Panc1 (cell line): ENCODE results near the gene COL3A1. TPM values are rescaled to one million over a fixed set of nuclear protein-coding genes. Genes with fewer than 3 reads are reported as not detected.

Source experiments
- ATAC-seq: fragments of 200-7000 bp; cut with Tn5 transposase; 2 replicates; pipeline ENCODE4 v1.9.1; 2020; ENCODE audit warnings: mild to moderate bottlenecking, moderate library complexity
- BruUV-seq: library from RNA; stranded (reverse); fragments of 400-500 nt; replicated peaks from 2 replicates; lab custom pipeline; 2021; lab: Mats Ljungman, UMichigan
- CTCF ChIA-PET: fragments of 300-600 bp; sonication (Branson Sonifier 250); formaldehyde crosslinking; loops from one replicate; lab custom pipeline; 2022; ENCODE audit warnings: antibody characterized with exemption; lab: Charles Lee
- POLR2A ChIA-PET: fragments of 300-600 bp; sonication (Branson Sonifier 250); formaldehyde crosslinking; loops from one replicate; lab custom pipeline; 2022; ENCODE audit warnings: antibody characterized with exemption; lab: Charles Lee
- DNase-seq: peaks from one replicate; pipeline ENCODE4 v3.0.0-alpha.2; 2010; ENCODE audit warnings: low read depth, low spot score
- H3K27ac ChIP-seq: 2 replicates; pipeline ENCODE4 v1.5.1; 2011; ENCODE audit warnings: mild to moderate bottlenecking, low read length, inconsistent platforms
- H3K27me3 ChIP-seq: fragments of 200-500 bp; sonication (Bioruptor generic); 2 replicates; pipeline ENCODE4 v1.6.0; 2014; ENCODE audit warnings: low read length, inconsistent platforms; ENCODE audit not compliant: control insufficient read depth, insufficient read depth
- H3K36me3 ChIP-seq: fragments of 200-500 bp; sonication (Bioruptor generic); 2 replicates; pipeline ENCODE4 v1.5.1; 2014; ENCODE audit warnings: inconsistent platforms, mild to moderate bottlenecking, low read length, moderate library complexity; ENCODE audit not compliant: control insufficient read depth, insufficient read depth
- H3K4me1 ChIP-seq: 2 replicates; pipeline ENCODE4 v1.5.1; 2011; ENCODE audit warnings: inconsistent platforms, mild to moderate bottlenecking, low read length, moderate library complexity; ENCODE audit not compliant: control insufficient read depth, insufficient read depth
- H3K4me3 ChIP-seq, 2 experiments: 2 replicates each; pipeline ENCODE4 v1.5.1; 2011 to 2012; ENCODE audit warnings: low read depth in 2 of 2, low read length in 2 of 2, mild to moderate bottlenecking in 2 of 2, inconsistent platforms in 1 of 2, moderate library complexity in 1 of 2
- H3K9me3 ChIP-seq: fragments of 200-500 bp; sonication (Bioruptor generic); 2 replicates; pipeline ENCODE4 v1.5.1; 2014; ENCODE audit warnings: low read depth, mild to moderate bottlenecking, inconsistent platforms, low read length, moderate library complexity; ENCODE audit not compliant: control insufficient read depth, insufficient read depth
- CTCF ChIP-seq: fragments of 450-650 bp; IDR thresholded peaks from 2 replicates; pipeline ENCODE4 v1.5.1; 2017; ENCODE audit warnings: mild to moderate bottlenecking
- POLR2AphosphoS5 ChIP-seq: IDR thresholded peaks from 2 replicates; pipeline ENCODE4 v1.6.1; 2012; ENCODE audit warnings: mild to moderate bottlenecking, low read depth, low read length, moderate library complexity
- REST ChIP-seq, 2 experiments: IDR thresholded peaks; 2 replicates each; pipeline ENCODE4 v1.6.1; 2011 to 2012; ENCODE audit warnings: low read depth in 2 of 2, control low read depth in 1 of 2, low read length in 1 of 2, mild to moderate bottlenecking in 1 of 2, moderate library complexity in 1 of 2; ENCODE audit not compliant: insufficient read depth in 1 of 2
- SIN3A ChIP-seq: IDR thresholded peaks from 2 replicates; pipeline ENCODE4 v1.6.1; 2012; ENCODE audit warnings: low read depth, mild to moderate bottlenecking, low read length, moderate library complexity, borderline replicate concordance; ENCODE audit not compliant: insufficient read depth
- TCF7L2 ChIP-seq: IDR thresholded peaks from 2 replicates; pipeline ENCODE4 v1.6.1; 2011; ENCODE audit warnings: mild to moderate bottlenecking, low read depth, low read length, inconsistent platforms
- in situ Hi-C: cut with HindIII; loops from 2 replicates; pipeline ENCODE4 v1.10.0; 2016; ENCODE audit warnings: low sequenced_read_pairs, low pct_unique_long_range_greater_than_20kb
- intact Hi-C: fragments of 100-400 bp; cut with micrococcal nuclease; formaldehyde crosslinking; loops from one replicate; pipeline ENCODE4 v1.10.0; 2022; ENCODE audit not compliant: unreplicated experiment
- total RNA-seq: library from RNA; stranded (reverse); gene quantifications from one replicate; pipeline ENCODE4 v1.2.1, GENCODE V29; 2021; ENCODE audit not compliant: unreplicated experiment

The COL3A1 gene
- total RNA-seq, 1 experiment from 2014 or later: 6.9 TPM

GRCh38 chr2:188940171-188940570, 34.0 kb upstream of the COL3A1 start:
- no peak overlapping the region for H3K4me3 ChIP-seq
- intact Hi-C loops (no loop called here), in situ Hi-C loops (no loop called here)
- no peak for DNase-seq
- ATAC-seq: no peak
- ChIA-PET CTCF (no interaction called here), POLR2A (no interaction called here)
- no peaks in the 10 kb centered on the region for H3K27me3 ChIP-seq
- no peak overlapping the region for H3K27ac ChIP-seq
- BruUV-seq: no TSS peak
- no peaks in the 10 kb centered on the region for H3K9me3 ChIP-seq
- no peaks in the 10 kb centered on the region for H3K4me1 ChIP-seq
- no peaks in the 10 kb centered on the region for H3K36me3 ChIP-seq
- TF ChIP-seq POLR2AphosphoS5 (no peak), TCF7L2 (no peak), CTCF (no peak), SIN3A (no peak), REST (IDR thresholded peaks at IDR 0.05; ENCODE audit: insufficient read depth in 1 of 2, low read depth in 2 of 2, low read length in 1 of 2) (no peak)

GRCh38 chr2:188944442-188944841, 29.7 kb upstream of the COL3A1 start:
- POLR2A ChIA-PET: no interaction called here
- Histone ChIP-seq H3K9me3 (no peaks in the 10 kb centered on the region), H3K36me3 (no peaks in the 10 kb centered on the region), H3K27me3 (no peaks in the 10 kb centered on the region), H3K4me3 (no peak overlapping the region), H3K4me1 (no peaks in the 10 kb centered on the region), H3K27ac (no peak overlapping the region)
- in situ Hi-C loops (no loop called here), intact Hi-C loops (no loop called here)
- BruUV-seq: no TSS peak
- CTCF ChIA-PET: no interaction called here
- ATAC-seq: no peak
- no peak for TF ChIP-seq REST (IDR thresholded peaks at IDR 0.05; ENCODE audit: insufficient read depth in 1 of 2, low read depth in 2 of 2, low read length in 1 of 2)
- no peak for TF ChIP-seq CTCF
- no peak for TF ChIP-seq SIN3A
- no peak for TF ChIP-seq POLR2AphosphoS5
- TF ChIP-seq TCF7L2: no peak
- no peak for DNase-seq
